Thyroid gland (tissue), 4 donors: ENCODE measurements around the gene ZC2HC1C. TPM values are rescaled to one million over a fixed set of nuclear protein-coding genes. Genes with fewer than 3 reads are reported as not detected.
A peak's percentile ranks its signal among the peaks of the same experiment; 100 is the strongest.

ENCODE experiments used
- DNase-seq, 2 donors: peaks; one replicate each; pipeline ENCODE4 v3.0.0-alpha.2; 2019
- H3K27ac ChIP-seq, 3 donors: fragments of 200-600 bp; sonication (generic); 1 replicate in 2 of 3; 2 replicates in 1 of 3; pipeline ENCODE4 v1.5.1; 2016 to 2019; ENCODE audit warnings: mild to moderate bottlenecking in 1 of 3, moderate library complexity in 1 of 3
- H3K27me3 ChIP-seq: fragments of 200-600 bp; sonication (generic); one replicate; pipeline ENCODE4 v1.5.1; 2019
- H3K36me3 ChIP-seq, 2 donors: fragments of 200-600 bp; sonication (generic); one replicate each; pipeline ENCODE4 v1.5.1; 2016 to 2019
- H3K4me1 ChIP-seq, 2 donors: fragments of 200-600 bp; sonication (generic); one replicate each; pipeline ENCODE4 v1.5.1; 2017 to 2019
- H3K4me3 ChIP-seq, 3 donors: fragments of 200-600 bp; sonication (generic); replicated peaks in 1 of 3; 1 replicate in 2 of 3; 2 replicates in 1 of 3; pipeline ENCODE4 v1.5.1; 2016; ENCODE audit warnings: mild to moderate bottlenecking in 1 of 3
- H3K9me3 ChIP-seq: fragments of 200-600 bp; sonication (generic); one replicate; pipeline ENCODE4 v1.5.1; 2017
- CTCF ChIP-seq, 6 experiments: fragments of 200-600 bp in 3 of 6; fragments of 450-650 bp in 3 of 6; sonication (generic) in 3 of 6; IDR thresholded peaks; one replicate each; pipeline ENCODE4 v1.5.1; 2016 to 2019; ENCODE audit warnings: antibody characterized with exemption in 6 of 6, mild to moderate bottlenecking in 2 of 6, inconsistent platforms in 1 of 6, moderate library complexity in 1 of 6
- POLR2A ChIP-seq, 2 donors: fragments of 450-650 bp; IDR thresholded peaks; one replicate each; pipeline ENCODE4 v1.6.1; 2017; ENCODE audit warnings: antibody characterized with exemption in 2 of 2, mild to moderate bottlenecking in 2 of 2, moderate library complexity in 1 of 2
- WGBS, 2 donors: methylation state at CpG; one replicate each; pipeline ENCODE4 v1.1.5; 2017; 5-methylcytosine and 5-hydroxymethylcytosine counted together
- intact Hi-C: fragments of 100-400 bp; cut with DNase I; formaldehyde crosslinking; loops from one replicate; pipeline ENCODE4 v1.15.1; 2023
- total RNA-seq, 4 donors: library from RNA; depleted of rRNA; stranded (reverse); fragments of >200 nt; gene quantifications; one replicate each; pipeline ENCODE4 v1.2.3, GENCODE V29; 2016

ZC2HC1C gene
- total RNA-seq, 4 donors from 2014 or later, result 8.3 to 15.8 (median 12.4) TPM

GRCh38 chr14:75077794-75078193 lies 8.4 kb downstream of the ZC2HC1C start:
- H3K36me3 ChIP-seq, result no peaks in the 10 kb centered on the region
- no peak for TF ChIP-seq POLR2A (IDR thresholded peaks at IDR 0.05)
- intact Hi-C loops, result no loop called here
- DNase-seq, result no peak
- H3K4me1 ChIP-seq, result peaks cover 19 to 26% of the 10 kb centered on the region in 2 donors
- no peaks in the 10 kb centered on the region for H3K27me3 ChIP-seq
- no peak overlapping the region for H3K4me3 ChIP-seq
- peak overlapping the region in 1 of 3 donors; percentile 26 for H3K27ac ChIP-seq
- no peaks in the 10 kb centered on the region for H3K9me3 ChIP-seq

- no peak for DNase-seq
- H3K9me3 ChIP-seq, result no peaks in the 10 kb centered on the region
- WGBS, 2 donors, result 74 to 92% methylated on average over 4 of the region's 4 CpGs
- no peaks in the 10 kb centered on the region for H3K27me3 ChIP-seq
- intact Hi-C loops, result no loop called here
- no peak overlapping the region for H3K4me3 ChIP-seq
- no peak for TF ChIP-seq POLR2A (IDR thresholded peaks at IDR 0.05)
- peaks cover 5 to 8% of the 10 kb centered on the region in 2 donors for H3K36me3 ChIP-seq
- peaks cover 30 to 36% of the 10 kb centered on the region in 2 donors for H3K4me1 ChIP-seq
- peak overlapping the region in 1 of 3 donors; percentile 51 for H3K27ac ChIP-seq
Measured at GRCh38 chr14:75079521-75079920, 10.1 kb downstream of the ZC2HC1C start.

GRCh38 chr14:75081660-75082229 lies 12.3 kb downstream of the ZC2HC1C start:
- H3K27me3 ChIP-seq, result no peaks in the 10 kb centered on the region
- H3K4me1 ChIP-seq, result peaks cover 30 to 36% of the 10 kb centered on the region in 2 donors
- TF ChIP-seq POLR2A (IDR thresholded peaks at IDR 0.05) (no peak), CTCF (IDR thresholded peaks at IDR 0.05) (no peak)
- H3K4me3 ChIP-seq, result no peak overlapping the region
- H3K9me3 ChIP-seq, result no peaks in the 10 kb centered on the region
- WGBS, 2 donors, result 24 to 35% methylated on average over 2 of the region's 2 CpGs
- intact Hi-C loops, result loop anchor here (10.0 kb wide), 1 partner anchor 167 kb away; no protein-coding TSS in a partner anchor
- peak overlapping the region; percentile 63 to 79 (median 67) for H3K27ac ChIP-seq
- no peak for DNase-seq
- H3K36me3 ChIP-seq, result peaks cover 16 to 19% of the 10 kb centered on the region in 2 donors

GRCh38 chr14:75083271-75083670 lies 13.8 kb downstream of the ZC2HC1C start:
- Histone ChIP-seq H3K4me1 (peaks cover 30 to 36% of the 10 kb centered on the region in 2 donors), H3K4me3 (no peak overlapping the region), H3K9me3 (no peaks in the 10 kb centered on the region), H3K27ac (peak overlapping the region; percentile 67 to 84 (median 79)), H3K27me3 (no peaks in the 10 kb centered on the region), H3K36me3 (peaks cover 31 to 35% of the 10 kb centered on the region in 2 donors)
- intact Hi-C loops, result loop anchor here (10.0 kb wide), 1 partner anchor 168 kb away; no protein-coding TSS in a partner anchor
- DNase-seq, result peak; percentile 76 to 85
- 31 to 45% methylated on average over 1 of the region's 1 CpG for WGBS, 2 donors
- TF ChIP-seq CTCF (IDR thresholded peaks at IDR 0.05) (no peak), POLR2A (IDR thresholded peaks at IDR 0.05) (no peak)

GRCh38 chr14:75084513-75084912 lies 15.1 kb downstream of the ZC2HC1C start:
- Histone ChIP-seq H3K27ac (peak overlapping the region; percentile 67 to 84 (median 79)), H3K36me3 (peaks cover 32 to 36% of the 10 kb centered on the region in 2 donors), H3K4me3 (no peak overlapping the region), H3K27me3 (no peaks in the 10 kb centered on the region), H3K4me1 (peaks cover 30 to 36% of the 10 kb centered on the region in 2 donors), H3K9me3 (no peaks in the 10 kb centered on the region)
- intact Hi-C loops, result loop anchor here (10.0 kb wide), 1 partner anchor 170 kb away; no protein-coding TSS in a partner anchor
- TF ChIP-seq CTCF (IDR thresholded peaks at IDR 0.05) (peak in 5 of 6 experiments; percentile 43 to 73 (median 65)), POLR2A (IDR thresholded peaks at IDR 0.05) (no peak)
- DNase-seq, result peak; percentile 54 to 62
- WGBS, 2 donors, result 38 to 42% methylated on average over 5 of the region's 5 CpGs

- Histone ChIP-seq H3K4me3 (no peak overlapping the region), H3K27me3 (no peaks in the 10 kb centered on the region), H3K27ac (peak overlapping the region in 1 of 3 donors; percentile 10), H3K4me1 (peaks cover 13% of the 10 kb centered on the region in 2 donors), H3K36me3 (peaks cover 39 to 50% of the 10 kb centered on the region in 2 donors), H3K9me3 (no peaks in the 10 kb centered on the region)
- DNase-seq, result no peak
- WGBS, 2 donors, result 82 to 95% methylated on average over 2 of the region's 2 CpGs
- TF ChIP-seq POLR2A (IDR thresholded peaks at IDR 0.05), result no peak
- TF ChIP-seq CTCF (IDR thresholded peaks at IDR 0.05), result no peak
- intact Hi-C loops, result loop anchor here (5.0 to 10.0 kb wide), 3 partner anchors 141 to 226 kb away; no protein-coding TSS in a partner anchor
Measured at GRCh38 chr14:75088153-75088552, 18.7 kb downstream of the ZC2HC1C start.
